K562 (cell line): ENCODE results near the gene CCDC47. TPM values are rescaled to one million over a fixed set of nuclear protein-coding genes. Genes with fewer than 3 reads are reported as not detected.

Experiments used
- CXXC5 ChIP-seq: fragments of 250-450 bp; sonication (Bioruptor Pico); IDR thresholded peaks from 2 replicates; pipeline ENCODE4 v1.8.0; 2022; ENCODE audit warnings: inconsistent platforms, mild to moderate bottlenecking, moderate library complexity
- ELF1 ChIP-seq: fragments of 200-800 bp; sonication (Bioruptor generic); IDR thresholded peaks from 2 replicates; pipeline ENCODE4 v1.6.1; 2016; ENCODE audit warnings: missing genetic modification characterization, missing compliant biosample characterization
- GABPB1 ChIP-seq: sonication (generic); formaldehyde crosslinking; IDR thresholded peaks from 2 replicates; pipeline ENCODE4 v1.8.0; 2022; ENCODE audit warnings: mild to moderate bottlenecking, missing genetic modification reagents
- GMEB1 ChIP-seq: fragments of 250-450 bp; sonication (Bioruptor Pico); IDR thresholded peaks from 2 replicates; pipeline ENCODE4 v1.4.0; 2020; ENCODE audit warnings: mild to moderate bottlenecking
- HCFC1 ChIP-seq: IDR thresholded peaks from 2 replicates; pipeline ENCODE4 v1.6.1; 2012; ENCODE audit warnings: low read depth, low read length, improper control_type of control experiment
- HSF4 ChIP-seq: fragments of 250-450 bp; sonication (Bioruptor Pico); IDR thresholded peaks from 2 replicates; pipeline ENCODE4 v2.1.2; 2022; ENCODE audit warnings: mild to moderate bottlenecking, moderate library complexity, borderline replicate concordance
- MBD2 ChIP-seq: sonication (generic); IDR thresholded peaks from 2 replicates; pipeline ENCODE4 v1.6.1; 2016; ENCODE audit warnings: low read depth, borderline replicate concordance
- MEIS2 ChIP-seq: fragments of 450-650 bp; IDR thresholded peaks from 2 replicates; pipeline ENCODE4 v1.6.1; 2014; ENCODE audit warnings: mild to moderate bottlenecking; ENCODE audit not compliant: partially characterized antibody
- PATZ1 ChIP-seq: fragments of 250-450 bp; sonication (Bioruptor Pico); IDR thresholded peaks from 2 replicates; pipeline ENCODE4 v1.5.0; 2020; ENCODE audit warnings: mild to moderate bottlenecking, borderline replicate concordance
- SMAD2 ChIP-seq: fragments of 150-350 bp; IDR thresholded peaks from 2 replicates; pipeline ENCODE4 v1.6.1; 2014; ENCODE audit warnings: low read depth, mild to moderate bottlenecking, low read length
- TOE1 ChIP-seq, 2 experiments: fragments of 450-650 bp in 1 of 2; sonication (generic) in 1 of 2; formaldehyde crosslinking in 1 of 2; IDR thresholded peaks; 2 replicates each; pipeline versions ENCODE4 v1.7.1 to v1.8.0; 2016 to 2022; ENCODE audit warnings: borderline replicate concordance in 2 of 2, mild to moderate bottlenecking in 2 of 2, antibody characterized with exemption in 1 of 2, inconsistent platforms in 1 of 2, low read depth in 1 of 2, missing genetic modification reagents in 1 of 2, moderate library complexity in 1 of 2
- TRIM25 ChIP-seq: fragments of 450-650 bp; IDR thresholded peaks from 2 replicates; pipeline ENCODE4 v1.7.0; 2016; ENCODE audit warnings: borderline replicate concordance
- USF1 ChIP-seq: sonication (generic); formaldehyde crosslinking; IDR thresholded peaks from 2 replicates; pipeline ENCODE4 v1.9.0; 2022; ENCODE audit warnings: mild to moderate bottlenecking, missing genetic modification reagents
- ZC3H11A ChIP-seq: IDR thresholded peaks from 2 replicates; pipeline ENCODE4 v1.6.1; 2012; ENCODE audit warnings: low read depth, low read length, improper control_type of control experiment
- ZHX1 ChIP-seq: fragments of 150-350 bp; conservative IDR thresholded peaks from 2 replicates; pipeline ENCODE4 v1.6.1; 2014; ENCODE audit warnings: low read length
- ZKSCAN8 ChIP-seq: fragments of 200-800 bp; sonication (Bioruptor generic); IDR thresholded peaks from 2 replicates; pipeline ENCODE4 v1.6.1; 2016; ENCODE audit warnings: missing genetic modification characterization, missing compliant biosample characterization
- polyA plus RNA-seq, 8 experiments: library from polyadenylated mRNA; depleted of rRNA in 4 of 8; stranded (reverse) in 5 of 8; unstranded in 3 of 8; fragments of >200 nt; fragmentation: Nextera tagmentation in 2 of 8; fragmentation: Illumina TruSeq in 1 of 8; extraction: Ambion mirVana in 2 of 8; extraction: Trizol in 1 of 8; gene quantifications; 2 replicates each; pipeline versions ENCODE4 v1.2.1 to v1.2.3, GENCODE V29; 2011 to 2014; ENCODE audit warnings: inconsistent platforms in 1 of 8, missing spikeins in 1 of 8
- total RNA-seq, 7 experiments: library from RNA; depleted of rRNA in 6 of 7; stranded (reverse); fragments of >200 nt in 6 of 7; fragmentation: Illumina TruSeq in 2 of 7; extraction: Trizol in 2 of 7; gene quantifications; 2 replicates each; pipeline versions ENCODE4 v1.2.1 to v1.2.3, GENCODE V29; 2011 to 2021; ENCODE audit warnings: low replicate concordance in 1 of 7

Gene CCDC47
- total and polyA plus RNA-seq, 9 of the 15 experiments (the other 6 are each of a cell fraction or from before 2014, with no cell fraction given) = 15.5 to 162 (median 122) TPM

- TF ChIP-seq ELF1 (tag) (peak; percentile 94), GABPB1 (peak; percentile 99), ZC3H11A (no peak), SMAD2 (no peak), HSF4 (CRISPR knock-in tag) (no peak), TOE1 (IDR thresholded peaks at IDR 0.05; ENCODE audit: borderline replicate concordance) (peak; percentile 80; the same call in 1 of the 2 replicates), TOE1 (CRISPR knock-in tag; IDR thresholded peaks at IDR 0.05; ENCODE audit: borderline replicate concordance, low read depth) (0 out of 2 replicates have a peak, but pooled peaks have one; percentile 52), PATZ1 (CRISPR knock-in tag) (no peak), TRIM25 (no peak), CXXC5 (CRISPR knock-in tag) (peak; percentile 94), USF1 (CRISPR knock-in tag) (peak; percentile 95), MBD2 (peak; percentile 57; the same call in 1 of the 2 replicates), ZHX1 (no peak), MEIS2 (peak; percentile 8), ZKSCAN8 (CRISPR knock-in tag) (no peak), GMEB1 (CRISPR knock-in tag) (peak; percentile 82), HCFC1 (peak; percentile 72; the same call in 1 of the 2 replicates)
Observed at GRCh38 chr17:63773272-63774140, at the start of gene CCDC47 (continued).
